ENCODE measurements around the gene PCED1B.
"Not testable (repeated sequence)": the region's sequence is repeated elsewhere in the genome, so short reads cannot be mapped to it uniquely, and the experiment has no call there.

PCED1B gene

GRCh38 chr12:47091009-47091408, 11.6 kb downstream of the PCED1B start:
- no peak for DNase-seq

- DNase-seq, result no peak
These were observed 15.4 kb downstream of the PCED1B start for GRCh38 chr12:47094804-47095203.

GRCh38 chr12:47095446-47096236, 16.2 kb downstream of the PCED1B start:
- DNase-seq, result no peak

GRCh38 chr12:47097276-47097896, 18.0 kb downstream of the PCED1B start:
- DNase-seq, result peak; percentile 55

- no peak for DNase-seq
These were observed 18.7 kb downstream of the PCED1B start for GRCh38 chr12:47098099-47098498.

- DNase-seq, result no peak
These were observed 20.2 kb downstream of the PCED1B start for GRCh38 chr12:47099610-47100009.

GRCh38 chr12:47100160-47100559, 20.7 kb downstream of the PCED1B start:
- no peak for DNase-seq

- DNase-seq, result no peak
These were observed 23.0 kb downstream of the PCED1B start for GRCh38 chr12:47102406-47102805.

- no peak for DNase-seq
These were observed 23.6 kb downstream of the PCED1B start for GRCh38 chr12:47102845-47103651.

- DNase-seq, result peak; percentile 45
These were observed 26.7 kb downstream of the PCED1B start for GRCh38 chr12:47105914-47106674.

GRCh38 chr12:47107446-47107845, 28.0 kb downstream of the PCED1B start:
- no peak for DNase-seq

- no peak for DNase-seq
These were observed 28.5 kb downstream of the PCED1B start for GRCh38 chr12:47107926-47108325.

- DNase-seq, result peak; percentile 49
These were observed 30.7 kb downstream of the PCED1B start for GRCh38 chr12:47110011-47110541.

GRCh38 chr12:47110718-47111391, 31.4 kb downstream of the PCED1B start:
- no peak for DNase-seq

GRCh38 chr12:47111392-47111778, 32.0 kb downstream of the PCED1B start:
- DNase-seq, result no peak

- no peak for DNase-seq
These were observed 32.4 kb downstream of the PCED1B start for GRCh38 chr12:47111854-47112253.

- no peak for DNase-seq
These were observed 33.3 kb downstream of the PCED1B start for GRCh38 chr12:47112679-47113078.

- no peak for DNase-seq
These were observed 35.1 kb downstream of the PCED1B start for GRCh38 chr12:47114481-47114892.

- not testable (repeated sequence) for DNase-seq
These were observed 37.9 kb downstream of the PCED1B start for GRCh38 chr12:47117305-47117704.

- no peak for DNase-seq
These were observed 41.3 kb downstream of the PCED1B start for GRCh38 chr12:47120736-47121135.

GRCh38 chr12:47121146-47121545, 41.7 kb downstream of the PCED1B start:
- DNase-seq, result no peak

- DNase-seq, result no peak
These were observed 43.2 kb downstream of the PCED1B start for GRCh38 chr12:47122602-47123001.
